ENCODE results near the gene PACSIN2. TPM values are rescaled to one million over a fixed set of nuclear protein-coding genes. Genes with fewer than 3 reads are reported as not detected.

Gene PACSIN2
- total RNA-seq, 1 donor: 35.2 TPM

DNA sequence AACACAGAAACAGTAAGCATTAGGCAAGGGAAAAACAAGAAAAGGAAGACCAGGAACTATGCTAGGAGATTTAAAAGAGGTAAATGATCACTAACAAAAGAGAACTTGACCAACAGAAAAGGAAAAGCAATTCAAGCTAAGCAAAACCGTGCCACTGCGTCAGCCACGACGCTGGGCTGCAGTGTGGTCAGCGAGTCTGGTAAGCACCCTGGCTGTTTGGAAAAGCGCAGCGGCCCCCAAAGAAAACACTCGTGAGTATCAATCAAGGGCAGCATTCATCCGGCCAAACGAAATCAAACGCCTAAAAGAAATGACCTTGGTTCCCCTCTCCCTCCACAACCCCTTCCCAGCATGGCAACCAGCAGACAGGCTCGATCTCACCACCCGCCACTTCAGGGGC lies 28.8 kb downstream of the PACSIN2 start:
- no peak for DNase-seq (ENCODE audit: low read depth)
- TF ChIP-seq, protein P1, sequence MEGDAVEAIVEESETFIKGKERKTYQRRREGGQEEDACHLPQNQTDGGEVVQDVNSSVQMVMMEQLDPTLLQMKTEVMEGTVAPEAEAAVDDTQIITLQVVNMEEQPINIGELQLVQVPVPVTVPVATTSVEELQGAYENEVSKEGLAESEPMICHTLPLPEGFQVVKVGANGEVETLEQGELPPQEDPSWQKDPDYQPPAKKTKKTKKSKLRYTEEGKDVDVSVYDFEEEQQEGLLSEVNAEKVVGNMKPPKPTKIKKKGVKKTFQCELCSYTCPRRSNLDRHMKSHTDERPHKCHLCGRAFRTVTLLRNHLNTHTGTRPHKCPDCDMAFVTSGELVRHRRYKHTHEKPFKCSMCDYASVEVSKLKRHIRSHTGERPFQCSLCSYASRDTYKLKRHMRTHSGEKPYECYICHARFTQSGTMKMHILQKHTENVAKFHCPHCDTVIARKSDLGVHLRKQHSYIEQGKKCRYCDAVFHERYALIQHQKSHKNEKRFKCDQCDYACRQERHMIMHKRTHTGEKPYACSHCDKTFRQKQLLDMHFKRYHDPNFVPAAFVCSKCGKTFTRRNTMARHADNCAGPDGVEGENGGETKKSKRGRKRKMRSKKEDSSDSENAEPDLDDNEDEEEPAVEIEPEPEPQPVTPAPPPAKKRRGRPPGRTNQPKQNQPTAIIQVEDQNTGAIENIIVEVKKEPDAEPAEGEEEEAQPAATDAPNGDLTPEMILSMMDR (IDR thresholded peaks at IDR 0.05; ENCODE audit: insufficient read depth, low read length): no peak
- no peak overlapping the region for H3K4me3 ChIP-seq (ENCODE audit: low read depth, low read length)

DNA sequence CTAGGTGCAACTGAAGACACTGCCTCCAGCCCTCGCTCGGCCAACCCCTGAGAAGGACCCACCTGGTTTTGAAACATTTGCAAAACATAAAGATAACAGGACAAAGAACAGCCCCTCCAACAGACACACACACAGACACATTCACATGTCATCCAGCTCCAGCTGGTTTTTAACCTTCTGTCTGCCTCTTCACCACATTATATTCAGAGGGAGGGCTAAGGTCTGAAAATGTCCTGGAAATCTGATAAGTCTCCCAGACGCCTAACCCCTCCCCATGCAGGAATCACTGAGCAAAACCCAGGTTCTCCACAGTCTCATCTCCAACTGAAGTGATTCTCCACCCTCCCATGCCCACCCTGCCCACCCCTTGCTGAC lies 29.4 kb downstream of the PACSIN2 start:
- no peak overlapping the region for H3K4me3 ChIP-seq (ENCODE audit: low read depth, low read length)
- DNase-seq (ENCODE audit: low read depth): no peak
- TF ChIP-seq, protein P1 (IDR thresholded peaks at IDR 0.05; ENCODE audit: insufficient read depth, low read length): no peak

DNA sequence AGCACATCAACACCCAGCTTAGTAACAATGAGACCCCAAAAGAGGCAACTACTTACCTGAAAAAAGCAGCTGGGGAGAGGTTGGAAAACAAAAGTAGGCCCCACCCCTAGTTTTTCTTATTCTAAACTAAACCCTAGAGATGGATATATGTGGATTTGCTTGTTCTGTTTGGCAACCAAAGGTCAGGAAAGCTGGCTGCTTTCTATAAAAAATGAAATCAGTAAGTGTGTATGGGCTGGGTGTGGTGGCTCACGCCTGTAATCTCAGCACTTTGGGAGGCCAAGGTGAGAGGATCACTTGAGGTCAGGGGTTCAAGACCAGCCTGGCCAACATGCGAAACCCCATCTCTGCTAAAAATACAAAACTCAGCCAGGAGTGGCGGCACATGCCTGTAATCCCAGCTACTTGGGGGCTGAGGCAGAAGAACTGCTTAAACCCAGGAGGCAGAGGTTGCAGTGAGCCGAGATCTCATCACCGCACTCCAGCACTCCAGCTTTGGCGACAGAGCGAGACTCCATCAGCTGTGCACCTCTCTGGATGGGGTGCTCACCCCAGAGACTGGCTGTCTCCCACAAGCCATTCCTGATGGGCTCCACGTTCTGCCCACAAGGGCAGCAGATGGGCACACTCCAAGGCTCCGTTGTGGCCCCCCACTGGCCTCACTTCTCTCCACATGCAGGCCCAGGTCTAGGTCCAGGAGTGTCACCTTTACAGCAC lies 30.0 kb downstream of the PACSIN2 start:
- H3K4me3 ChIP-seq (ENCODE audit: low read depth, low read length): no peak overlapping the region
- DNase-seq (ENCODE audit: low read depth): no peak
- TF ChIP-seq, protein P1 (IDR thresholded peaks at IDR 0.05; ENCODE audit: insufficient read depth, low read length): no peak

DNA sequence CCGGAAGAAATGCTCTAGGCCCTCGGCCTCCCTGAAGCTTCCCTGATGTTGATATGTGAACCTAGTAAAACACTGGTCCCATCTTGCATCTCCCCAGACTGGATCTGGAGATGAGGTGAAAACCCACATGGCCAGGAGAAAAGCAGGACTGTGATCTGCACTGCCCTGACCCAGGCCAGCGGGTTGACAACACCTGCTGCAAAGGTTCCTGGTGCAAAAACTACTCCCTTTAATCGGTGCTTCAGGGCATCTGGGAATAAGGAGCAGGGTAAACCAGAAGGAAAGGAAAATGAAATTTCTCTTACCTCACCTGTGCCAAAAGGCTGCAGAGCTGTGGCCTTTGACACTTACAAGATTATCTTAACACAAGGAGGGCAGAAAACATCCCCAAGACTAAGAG lies 30.6 kb downstream of the PACSIN2 start:
- H3K4me3 ChIP-seq (ENCODE audit: low read depth, low read length): no peak overlapping the region
- TF ChIP-seq, protein P1 (IDR thresholded peaks at IDR 0.05; ENCODE audit: insufficient read depth, low read length): no peak
- DNase-seq (ENCODE audit: low read depth): no peak

DNA sequence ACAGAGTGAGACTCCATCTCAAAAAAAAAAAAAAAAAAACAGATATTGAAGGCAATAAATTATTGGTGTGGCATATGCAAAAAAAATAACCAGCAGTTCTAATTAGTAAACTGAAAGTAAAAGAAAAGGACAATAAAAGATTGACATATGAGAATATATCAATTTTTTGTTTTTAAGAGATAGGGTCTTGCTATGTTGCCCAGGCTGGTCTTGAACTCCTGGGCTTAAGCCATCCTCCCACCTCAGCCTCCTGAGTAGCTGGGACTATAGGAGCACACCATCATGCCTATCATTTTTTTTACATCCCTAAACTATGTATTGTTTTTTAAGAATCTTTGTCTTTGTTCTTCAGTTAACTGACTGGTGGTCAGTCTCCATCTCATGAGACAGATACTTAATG lies 31.5 kb downstream of the PACSIN2 start:
- no peak for DNase-seq (ENCODE audit: low read depth)
- TF ChIP-seq, protein P1 (IDR thresholded peaks at IDR 0.05; ENCODE audit: insufficient read depth, low read length): no peak

DNA sequence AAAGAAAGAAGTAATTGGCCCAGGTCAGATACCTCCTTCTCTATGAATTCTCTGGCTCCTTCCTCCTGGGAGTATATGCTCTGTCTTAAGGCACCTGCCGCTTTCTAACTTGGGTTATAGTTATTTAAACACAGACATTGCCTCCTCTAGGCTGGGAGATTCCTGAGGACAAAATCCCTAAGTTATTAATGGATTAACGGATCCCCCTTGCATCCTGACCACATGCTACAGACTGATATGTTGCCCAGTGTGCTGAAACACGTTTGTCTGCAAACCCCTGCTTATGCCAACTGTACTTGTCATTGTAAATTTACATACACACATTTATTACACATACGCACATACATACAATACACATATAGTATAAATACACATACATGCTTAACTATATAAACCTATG lies 35.3 kb downstream of the PACSIN2 start:
- no peak for DNase-seq (ENCODE audit: low read depth)
- no peak overlapping the region for H3K4me3 ChIP-seq (ENCODE audit: low read depth, low read length)
- TF ChIP-seq, protein P1 (IDR thresholded peaks at IDR 0.05; ENCODE audit: insufficient read depth, low read length): no peak

More for the DNA sequence above, 31.5 kb downstream of the PACSIN2 start:
- H3K4me3 ChIP-seq (ENCODE audit: low read depth, low read length): no peak overlapping the region
